ENCODE measurements around the gene CCR6.

GRCh38 chr6:167109651-167110050, 13.2 kb upstream of the CCR6 start:
- TF ChIP-seq CTCF (IDR thresholded peaks at IDR 0.05) = no peak
- TF ChIP-seq POLR2A (IDR thresholded peaks at IDR 0.05) = no peak
